ENCODE measurements around the gene VIPR2.

The VIPR2 gene

DNA sequence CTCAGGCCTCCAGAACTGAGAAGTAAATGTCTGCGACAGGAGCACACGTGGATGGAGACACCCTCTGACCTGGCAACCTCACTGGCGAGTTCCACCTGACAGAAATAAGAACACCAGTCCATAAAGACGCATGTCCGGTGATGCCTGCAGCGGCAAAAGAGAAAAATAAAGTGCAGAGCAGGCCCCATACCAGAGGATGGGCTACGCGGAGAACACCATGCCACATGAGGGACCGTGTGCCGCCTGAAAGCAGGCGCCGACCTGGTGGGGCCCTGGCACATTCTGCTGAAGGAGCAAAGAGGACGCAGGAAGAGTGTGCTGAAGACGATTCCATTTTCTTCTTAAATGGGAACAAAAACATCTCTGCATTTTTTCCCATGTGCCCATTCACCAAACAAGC, 105.0 kb downstream of the VIPR2 start:
- no peak for DNase-seq (ENCODE audit: low spot score)

GRCh38 chr7:159038066-159038465, 106.6 kb downstream of the VIPR2 start:
- DNase-seq (ENCODE audit: low spot score): no peak

DNA sequence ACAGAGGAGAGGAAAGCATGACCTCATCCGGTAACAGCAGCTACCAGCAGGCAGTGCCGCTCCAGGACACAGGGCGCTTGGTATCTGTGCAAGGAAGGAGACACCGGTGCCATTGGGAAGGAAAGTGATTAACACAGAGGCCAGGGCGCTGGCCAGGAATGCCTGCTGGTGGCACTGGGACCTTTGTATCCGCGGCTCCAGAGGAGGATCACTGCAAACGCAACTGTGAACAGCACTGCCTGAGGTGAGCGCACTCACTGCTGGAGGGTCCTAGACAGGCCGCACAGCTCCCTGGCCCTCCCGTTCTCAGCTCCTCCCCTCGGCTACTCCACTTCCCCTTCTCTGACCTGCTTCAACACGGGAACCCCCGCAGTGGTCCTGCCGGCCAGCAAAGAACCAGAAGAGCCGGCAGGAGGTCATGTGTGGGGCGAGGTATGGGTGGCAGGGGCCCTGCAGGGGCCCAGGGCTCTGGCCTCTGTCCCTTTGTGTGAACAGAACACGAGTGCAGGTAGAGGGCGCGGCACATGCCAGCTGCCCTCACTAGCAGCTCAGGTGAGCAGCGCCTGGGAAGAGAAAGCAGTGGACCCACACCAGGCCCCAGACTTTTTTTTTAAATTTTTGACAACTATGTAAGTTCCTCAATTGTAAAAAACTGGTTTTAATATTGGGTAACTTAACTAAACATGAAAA, 107.6 kb downstream of the VIPR2 start:
- no peak for DNase-seq (ENCODE audit: low spot score)

DNA sequence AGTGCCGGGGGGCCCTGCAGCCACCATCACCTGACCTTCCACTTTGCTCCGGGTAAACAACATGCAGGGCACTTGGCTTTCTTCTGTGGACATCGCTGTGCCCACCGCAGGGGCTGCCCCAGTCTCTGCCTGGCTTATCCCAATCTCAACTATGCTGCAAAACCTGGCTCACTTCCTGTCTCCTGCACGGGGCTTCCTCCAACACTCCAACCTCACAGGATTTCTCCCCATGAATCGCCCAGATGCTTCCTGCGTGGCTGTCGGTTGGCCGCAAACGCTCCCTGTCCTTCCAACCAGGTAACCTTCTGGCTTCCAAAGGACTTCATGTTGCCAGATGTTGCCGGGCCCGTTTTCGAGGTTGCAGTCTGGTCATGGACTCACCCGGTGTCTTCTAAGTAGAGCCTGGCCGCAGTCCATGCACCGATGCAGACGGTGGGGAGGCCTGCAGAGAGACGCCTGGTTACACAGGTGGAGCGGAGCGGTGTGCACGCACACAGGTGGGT, 109.0 kb downstream of the VIPR2 start:
- DNase-seq (ENCODE audit: low spot score): no peak

DNA sequence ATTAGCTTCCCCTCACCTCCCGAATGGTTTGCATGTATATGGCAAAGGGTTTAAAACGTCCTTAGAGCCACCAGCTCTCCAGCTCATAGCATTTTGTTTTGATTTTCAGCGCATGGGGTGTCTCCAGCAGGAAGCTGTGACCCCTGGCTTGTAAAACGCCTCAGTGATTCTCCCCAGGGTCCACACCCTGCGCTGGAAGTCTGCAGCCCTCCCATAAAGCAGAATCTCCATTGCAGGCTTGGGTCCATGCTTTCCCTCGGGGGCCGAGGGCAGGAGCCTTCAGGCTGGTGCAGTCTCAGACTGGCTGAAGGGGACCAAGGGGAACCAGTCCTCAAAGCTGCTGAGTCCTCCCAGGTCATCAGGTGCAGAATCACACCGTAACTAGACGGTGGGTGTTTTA, 109.7 kb downstream of the VIPR2 start:
- DNase-seq (ENCODE audit: low spot score): no peak

- DNase-seq (ENCODE audit: low spot score): no peak
Measured at GRCh38 chr7:159034394-159034793, 110.3 kb downstream of the VIPR2 start.

DNA sequence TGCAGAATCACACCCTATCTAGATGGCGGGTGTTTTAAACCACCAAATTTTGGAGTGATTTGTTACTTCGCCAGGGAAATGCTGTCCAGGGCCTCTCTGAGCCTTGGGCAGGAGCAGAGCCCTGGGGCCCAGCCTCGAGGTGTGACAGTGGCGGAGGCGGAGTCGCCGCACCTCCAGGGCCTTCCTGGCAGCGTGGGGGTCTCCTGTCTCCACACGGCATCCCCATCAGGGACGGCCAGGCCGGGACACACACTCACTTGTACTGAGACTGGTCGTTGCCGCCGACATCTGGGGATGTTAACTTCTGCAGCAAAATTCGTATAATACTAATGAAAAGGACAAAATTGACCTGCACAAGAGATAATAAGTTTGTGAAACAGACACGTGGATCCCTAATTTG, 110.7 kb downstream of the VIPR2 start:
- no peak for DNase-seq (ENCODE audit: low spot score)

- no peak for DNase-seq (ENCODE audit: low spot score)
Measured at GRCh38 chr7:159033473-159033825, 111.2 kb downstream of the VIPR2 start.

- no peak for DNase-seq (ENCODE audit: low spot score)
Measured at GRCh38 chr7:159032753-159033472, 111.8 kb downstream of the VIPR2 start.

GRCh38 chr7:159032322-159032721, 112.3 kb downstream of the VIPR2 start:
- DNase-seq (ENCODE audit: low spot score): no peak

- DNase-seq (ENCODE audit: low spot score): no peak
Measured at GRCh38 chr7:159031750-159032149, 112.9 kb downstream of the VIPR2 start.

GRCh38 chr7:159031135-159031701, 113.4 kb downstream of the VIPR2 start:
- DNase-seq (ENCODE audit: low spot score): no peak

- no peak for DNase-seq (ENCODE audit: low spot score)
Measured at GRCh38 chr7:159030490-159031134, 114.1 kb downstream of the VIPR2 start.

DNA sequence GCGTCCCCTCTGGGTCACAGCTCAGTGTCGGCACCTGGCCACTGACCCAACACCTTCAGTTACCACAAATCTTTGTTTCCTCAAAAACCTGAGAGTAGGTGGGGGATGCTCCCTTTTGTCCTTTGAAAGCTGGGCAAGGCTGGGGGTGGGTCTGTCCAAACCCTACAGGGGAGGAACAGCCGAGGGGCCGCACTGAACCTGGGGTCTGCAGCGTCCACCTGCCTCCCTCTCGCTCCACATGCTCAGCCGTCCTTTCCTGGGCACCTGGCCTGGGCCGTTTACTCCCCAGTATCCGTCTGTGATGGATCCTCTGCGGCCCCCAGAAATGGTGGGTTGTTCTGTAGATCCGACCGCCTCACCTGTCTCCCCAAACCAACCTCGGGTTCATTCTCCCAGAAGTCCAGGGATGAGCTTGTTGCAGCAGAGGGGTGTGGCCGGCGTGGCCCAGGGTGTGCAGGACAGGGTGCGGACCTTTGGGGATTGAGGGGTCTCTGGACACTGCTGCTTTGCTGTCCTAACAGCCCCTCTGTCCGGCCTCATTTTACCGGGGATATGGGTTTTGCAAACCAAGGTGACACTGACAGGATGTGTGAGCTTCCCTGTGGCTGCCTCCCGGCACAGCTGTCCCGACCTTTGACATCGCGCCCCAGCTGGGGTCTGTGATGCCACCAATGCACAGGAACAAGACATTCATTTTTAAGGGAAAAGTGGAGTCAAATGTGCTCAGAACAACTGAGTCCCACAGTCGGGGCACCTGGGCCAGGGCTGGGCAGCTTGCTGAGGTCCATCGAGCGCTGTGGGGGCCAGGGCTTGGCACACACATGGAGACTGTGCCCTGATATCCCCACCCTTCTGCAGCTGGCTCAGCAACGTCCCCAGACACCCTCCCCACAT, 115.9 kb downstream of the VIPR2 start:
- DNase-seq (ENCODE audit: low spot score): no peak

- no peak for DNase-seq (ENCODE audit: low spot score)
Measured at GRCh38 chr7:159027789-159028507, 116.7 kb downstream of the VIPR2 start.

DNA sequence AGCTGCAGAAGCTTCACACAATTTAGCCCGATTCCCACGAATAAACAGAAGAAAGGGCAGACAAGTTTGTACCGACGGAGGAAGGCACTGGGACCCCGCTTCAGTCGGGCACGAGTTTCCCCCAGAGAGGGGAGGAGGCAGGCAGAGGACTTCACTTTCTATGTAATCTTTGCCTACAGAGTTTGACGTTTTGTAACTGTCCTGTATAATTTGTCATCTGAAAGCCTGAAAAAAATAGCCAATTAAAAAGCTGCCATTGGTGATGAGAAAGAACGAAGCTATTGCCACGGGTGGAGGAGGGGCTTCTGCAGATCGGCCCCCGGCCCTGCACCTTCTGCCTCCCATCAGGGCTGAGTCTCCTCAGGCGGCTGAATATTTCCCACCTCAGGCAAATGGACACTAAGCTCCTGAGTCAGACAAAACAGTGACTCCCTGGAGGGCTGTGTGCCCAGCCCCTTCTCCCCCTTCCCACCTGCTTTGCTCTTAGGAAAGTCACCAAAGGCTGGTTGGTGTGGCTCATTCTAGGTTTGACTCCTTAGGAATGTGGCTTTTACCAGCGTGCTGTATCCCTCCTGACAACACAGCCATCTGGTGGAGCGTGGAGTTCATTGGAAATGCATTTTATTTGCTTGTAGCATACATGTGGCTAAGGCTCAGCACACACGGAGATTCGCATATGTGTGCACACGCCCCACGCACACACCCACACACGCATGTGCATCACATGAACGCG, 117.4 kb downstream of the VIPR2 start:
- no peak for DNase-seq (ENCODE audit: low spot score)

DNA sequence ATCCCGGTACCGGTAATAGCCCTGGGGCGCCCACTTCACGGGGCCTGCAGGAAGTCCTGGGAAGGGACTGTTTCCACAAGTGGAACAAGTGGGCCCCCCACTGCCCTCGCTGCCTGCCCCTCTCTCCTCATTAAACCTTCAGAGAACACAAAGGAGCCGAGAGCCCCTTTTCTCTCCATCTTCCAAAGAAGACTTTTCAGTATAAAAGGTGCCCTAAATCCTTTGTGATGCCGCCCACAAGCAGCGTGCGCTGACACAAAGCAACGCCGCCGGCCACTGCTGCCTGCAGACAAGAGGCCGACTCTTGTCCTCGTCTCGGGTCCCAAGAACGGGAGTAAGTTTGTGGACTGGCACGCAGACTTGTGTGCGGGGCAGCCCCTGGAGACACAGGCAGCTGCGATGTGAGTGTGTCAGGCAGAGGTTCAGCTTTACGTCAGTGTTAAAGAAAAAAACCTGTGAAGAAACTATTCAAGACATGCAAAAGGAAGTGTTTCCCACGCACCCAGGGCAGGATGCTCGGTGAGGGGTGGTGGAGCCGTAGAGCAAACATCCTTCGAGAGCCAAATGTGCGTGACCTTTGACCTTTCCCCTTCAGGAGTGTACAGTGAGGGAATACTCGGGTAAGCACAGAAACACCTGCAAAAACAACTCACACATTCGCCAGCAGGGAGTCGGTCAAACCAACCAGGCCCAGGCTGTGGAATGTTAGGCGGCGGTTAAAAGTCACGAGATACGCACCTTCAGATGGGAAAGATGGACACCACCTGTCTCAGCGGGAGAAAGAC, 118.2 kb downstream of the VIPR2 start:
- DNase-seq (ENCODE audit: low spot score): no peak

- no peak for DNase-seq (ENCODE audit: low spot score)
Measured at GRCh38 chr7:159025161-159025779, 119.4 kb downstream of the VIPR2 start.

DNA sequence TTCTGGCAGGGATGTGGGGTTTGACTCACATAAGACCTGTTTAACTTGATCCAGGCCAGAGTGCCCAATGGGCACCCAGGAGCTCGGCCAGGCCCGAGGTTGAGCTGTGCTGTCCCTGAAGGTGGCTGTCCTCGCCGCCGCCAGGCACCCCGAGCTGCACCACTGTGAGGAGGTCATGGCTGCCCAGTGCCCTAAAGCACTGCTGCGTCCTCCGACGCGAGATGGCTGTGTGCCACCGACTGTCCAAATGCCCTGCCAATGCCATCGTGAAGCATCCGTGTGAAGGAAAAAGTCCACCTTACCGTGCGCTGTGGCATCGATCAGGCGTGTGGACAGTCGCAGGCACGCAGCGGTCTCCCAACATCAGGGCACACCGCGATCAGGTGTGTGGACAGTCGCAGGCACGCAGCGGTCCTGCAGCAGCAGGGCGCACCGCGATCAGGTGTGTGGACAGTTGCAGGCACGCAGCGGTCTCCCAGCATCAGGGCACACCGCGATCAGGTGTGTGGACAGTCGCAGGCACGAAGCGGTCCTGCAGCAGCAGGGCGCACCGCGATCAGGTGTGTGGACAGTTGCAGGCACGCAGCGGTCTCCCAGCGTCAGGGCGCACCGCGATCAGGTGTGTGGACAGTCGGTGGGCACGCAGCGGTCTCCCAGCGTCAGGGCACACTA, 120.3 kb downstream of the VIPR2 start:
- DNase-seq (ENCODE audit: low spot score): no peak

Data from CD4-positive, alpha-beta T cell treated with Interleukin-15 for 4 hours (primary cell).